ENCODE measurements around the gene BEND5.

The BEND5 gene

DNA sequence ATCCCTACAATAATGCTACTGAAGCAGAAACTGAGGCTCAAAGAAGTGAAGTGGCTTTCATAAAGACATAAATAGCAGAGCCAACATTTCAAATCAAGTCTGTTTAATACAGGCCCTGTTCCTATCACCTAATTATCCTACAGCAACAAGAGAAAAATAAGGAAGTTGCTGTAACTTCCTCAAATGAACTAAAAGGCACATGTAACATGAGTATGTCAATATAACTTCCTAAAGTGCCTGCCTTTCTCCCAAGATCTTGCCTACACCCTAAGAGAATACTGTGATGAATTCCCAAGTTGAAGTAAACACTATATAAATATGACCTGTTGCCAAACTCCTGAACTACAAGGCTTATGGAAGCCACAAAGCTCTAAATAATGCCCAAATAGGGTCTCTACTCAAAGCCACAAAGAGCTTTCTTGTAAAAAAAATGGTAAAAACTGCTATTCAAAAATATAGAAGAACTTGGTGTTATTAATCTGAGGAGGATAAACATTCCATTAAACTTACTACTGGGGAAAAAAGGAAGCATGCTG, 8.6 kb downstream of the BEND5 start:
- H3K4me3 ChIP-seq (ENCODE audit: low read depth, low read length), result no peak overlapping the region
- TF ChIP-seq, protein P1, sequence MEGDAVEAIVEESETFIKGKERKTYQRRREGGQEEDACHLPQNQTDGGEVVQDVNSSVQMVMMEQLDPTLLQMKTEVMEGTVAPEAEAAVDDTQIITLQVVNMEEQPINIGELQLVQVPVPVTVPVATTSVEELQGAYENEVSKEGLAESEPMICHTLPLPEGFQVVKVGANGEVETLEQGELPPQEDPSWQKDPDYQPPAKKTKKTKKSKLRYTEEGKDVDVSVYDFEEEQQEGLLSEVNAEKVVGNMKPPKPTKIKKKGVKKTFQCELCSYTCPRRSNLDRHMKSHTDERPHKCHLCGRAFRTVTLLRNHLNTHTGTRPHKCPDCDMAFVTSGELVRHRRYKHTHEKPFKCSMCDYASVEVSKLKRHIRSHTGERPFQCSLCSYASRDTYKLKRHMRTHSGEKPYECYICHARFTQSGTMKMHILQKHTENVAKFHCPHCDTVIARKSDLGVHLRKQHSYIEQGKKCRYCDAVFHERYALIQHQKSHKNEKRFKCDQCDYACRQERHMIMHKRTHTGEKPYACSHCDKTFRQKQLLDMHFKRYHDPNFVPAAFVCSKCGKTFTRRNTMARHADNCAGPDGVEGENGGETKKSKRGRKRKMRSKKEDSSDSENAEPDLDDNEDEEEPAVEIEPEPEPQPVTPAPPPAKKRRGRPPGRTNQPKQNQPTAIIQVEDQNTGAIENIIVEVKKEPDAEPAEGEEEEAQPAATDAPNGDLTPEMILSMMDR (IDR thresholded peaks at IDR 0.05; ENCODE audit: control insufficient read depth, extremely low read depth, insufficient read depth), result no peak
- DNase-seq (ENCODE audit: low read depth), result no peak

DNA sequence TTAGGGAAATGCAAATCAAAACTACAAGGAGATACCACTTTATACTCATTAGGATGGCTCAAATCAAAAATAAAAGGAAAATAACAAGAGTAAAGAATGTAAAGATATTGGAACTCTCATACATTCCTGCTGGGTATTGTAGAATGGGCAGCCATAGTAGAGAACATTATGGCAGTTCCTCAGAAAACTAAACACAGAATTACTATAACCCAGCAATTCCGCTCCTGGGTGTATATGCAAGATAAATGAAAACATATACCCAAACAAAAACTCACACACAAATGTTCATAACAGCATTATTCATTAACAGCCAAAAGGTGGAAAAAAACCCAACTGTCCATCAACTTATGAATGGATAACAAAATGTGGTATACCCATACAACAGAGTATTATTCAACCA, 11.4 kb downstream of the BEND5 start:
- no peak for DNase-seq (ENCODE audit: low read depth)
- H3K4me3 ChIP-seq (ENCODE audit: low read depth, low read length), result no peak overlapping the region
- TF ChIP-seq, protein P1 (IDR thresholded peaks at IDR 0.05; ENCODE audit: control insufficient read depth, extremely low read depth, insufficient read depth), result no peak

DNA sequence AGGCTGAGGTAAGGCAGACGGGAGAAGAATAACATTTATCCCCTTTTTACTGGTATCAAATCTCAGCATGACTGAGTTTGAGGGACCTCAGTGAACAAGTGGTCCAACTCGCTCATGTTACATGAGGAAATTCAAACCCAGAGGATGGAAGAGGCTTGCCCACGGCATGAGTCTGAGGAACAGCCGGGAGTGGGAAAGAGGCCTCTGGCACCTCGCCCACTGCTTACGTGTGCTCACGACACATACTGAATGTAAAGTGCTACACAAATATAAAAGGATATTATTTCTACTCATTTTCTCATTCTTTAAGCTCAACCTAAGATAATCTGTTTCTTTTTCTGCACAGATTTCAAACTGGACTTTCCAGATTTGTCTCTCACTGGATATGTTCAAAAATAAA, 14.7 kb downstream of the BEND5 start:
- no peak for DNase-seq (ENCODE audit: low read depth)
- TF ChIP-seq, protein P1 (IDR thresholded peaks at IDR 0.05; ENCODE audit: control insufficient read depth, extremely low read depth, insufficient read depth), result no peak
- H3K4me3 ChIP-seq (ENCODE audit: low read depth, low read length), result no peak overlapping the region

DNA sequence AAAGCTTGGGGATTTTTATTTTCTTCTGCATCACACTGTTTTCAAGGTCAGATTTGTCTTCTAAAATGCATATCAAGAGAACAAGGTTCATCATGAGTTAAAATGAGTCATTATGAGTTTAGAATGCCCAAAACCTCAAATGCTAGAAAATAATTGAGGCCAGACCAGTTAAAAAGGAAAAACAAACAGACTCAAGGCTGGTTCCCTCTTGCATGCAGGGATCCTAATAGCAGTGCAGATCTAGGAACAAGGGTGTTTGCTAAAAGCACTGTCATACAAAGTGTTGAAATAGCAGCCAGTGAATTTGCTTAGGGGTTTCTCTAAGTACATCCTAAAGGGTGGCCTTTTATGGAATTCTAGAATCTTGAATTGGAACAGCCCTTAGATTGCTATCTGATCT, 15.3 kb downstream of the BEND5 start:
- no peak for DNase-seq (ENCODE audit: low read depth)
- H3K4me3 ChIP-seq (ENCODE audit: low read depth, low read length), result no peak overlapping the region
- TF ChIP-seq, protein P1 (IDR thresholded peaks at IDR 0.05; ENCODE audit: control insufficient read depth, extremely low read depth, insufficient read depth), result no peak

DNA sequence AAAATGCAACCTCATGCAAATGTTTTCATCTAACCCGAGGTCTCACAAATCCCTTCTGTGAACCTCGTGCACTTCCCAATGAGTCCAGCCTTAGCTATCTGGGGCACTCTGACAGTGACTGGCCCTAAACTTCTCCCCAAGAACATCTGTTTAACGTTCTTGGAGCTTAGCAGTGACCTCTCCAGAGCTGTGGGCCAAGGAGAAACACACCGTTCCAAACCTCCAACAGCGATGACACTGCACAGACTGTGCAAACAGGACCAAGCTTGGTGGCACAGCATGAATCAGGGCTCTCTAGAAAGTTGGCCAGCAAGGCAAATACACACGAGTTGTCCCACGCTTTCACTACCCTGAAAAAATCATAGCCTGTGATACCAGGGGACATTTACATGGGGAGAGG, 15.8 kb downstream of the BEND5 start:
- no peak overlapping the region for H3K4me3 ChIP-seq (ENCODE audit: low read depth, low read length)
- TF ChIP-seq, protein P1 (IDR thresholded peaks at IDR 0.05; ENCODE audit: control insufficient read depth, extremely low read depth, insufficient read depth), result no peak
- DNase-seq (ENCODE audit: low read depth), result no peak

DNA sequence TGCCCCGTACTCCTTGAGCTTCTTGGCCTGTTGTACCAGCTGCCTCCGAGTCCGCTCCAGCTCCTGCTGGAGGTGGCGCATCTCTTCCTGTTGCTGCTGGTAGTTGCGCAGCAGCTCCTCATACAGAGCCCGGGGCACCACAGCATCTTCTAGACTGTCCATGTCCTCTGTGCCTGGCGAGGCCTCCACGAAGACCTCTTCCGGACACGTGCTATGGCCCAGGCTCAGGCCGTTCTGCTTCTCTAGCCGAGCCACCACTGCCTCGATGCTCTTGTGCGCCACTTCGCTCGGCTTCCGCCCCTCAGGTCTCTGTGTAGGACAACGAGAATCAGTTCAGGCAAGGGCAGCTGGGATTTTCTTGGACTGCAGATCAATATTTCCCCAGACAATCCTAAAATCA, 17.7 kb downstream of the BEND5 start:
- TF ChIP-seq, protein P1 (IDR thresholded peaks at IDR 0.05; ENCODE audit: control insufficient read depth, extremely low read depth, insufficient read depth), result no peak
- DNase-seq (ENCODE audit: low read depth), result no peak
- no peak overlapping the region for H3K4me3 ChIP-seq (ENCODE audit: low read depth, low read length)

DNA sequence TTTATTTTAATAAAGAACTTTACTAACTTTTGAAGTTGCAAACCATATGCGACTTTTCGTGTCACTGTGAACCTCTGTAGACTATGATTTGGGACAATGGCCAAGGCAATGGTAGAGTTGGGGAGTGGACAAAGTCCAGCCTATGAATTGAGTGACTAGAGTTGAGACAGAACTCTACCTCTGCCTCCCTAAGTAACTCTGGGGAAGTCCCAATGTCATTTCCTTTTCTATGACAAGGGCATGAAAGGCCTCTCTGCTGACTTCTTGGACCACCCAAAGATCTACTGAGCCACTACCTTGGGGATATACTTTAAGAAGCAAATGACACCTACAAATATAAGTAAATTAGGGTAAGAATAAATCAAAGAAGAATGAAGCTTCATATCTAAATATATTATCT, 19.3 kb downstream of the BEND5 start:
- H3K4me3 ChIP-seq (ENCODE audit: low read depth, low read length), result no peak overlapping the region
- no peak for DNase-seq (ENCODE audit: low read depth)
- TF ChIP-seq, protein P1 (IDR thresholded peaks at IDR 0.05; ENCODE audit: control insufficient read depth, extremely low read depth, insufficient read depth), result no peak

Measured in LNCaP clone FGC (cell line).